Brain microvascular endothelial cell (primary cell): ENCODE data around the gene UBE2K.
"Not testable (repeated sequence)": the region's sequence is repeated elsewhere in the genome, so short reads cannot be mapped to it uniquely, and the experiment has no call there.

ENCODE experiments used
- DNase-seq: peaks from one replicate; pipeline ENCODE4 v3.0.0-alpha.2; 2020
- H3K27ac ChIP-seq: fragments of 250-450 bp; sonication (Bioruptor Pico); 2 replicates; pipeline ENCODE4 v1.5.1; 2020; ENCODE audit warnings: mild to moderate bottlenecking, moderate library complexity
- H3K27me3 ChIP-seq: fragments of 250-450 bp; sonication (Bioruptor Pico); replicated peaks from 2 replicates; pipeline ENCODE4 v1.5.1; 2020; ENCODE audit warnings: mild to moderate bottlenecking
- H3K36me3 ChIP-seq: fragments of 250-450 bp; sonication (Bioruptor Pico); replicated peaks from 2 replicates; pipeline ENCODE4 v1.5.1; 2020; ENCODE audit warnings: mild to moderate bottlenecking
- H3K4me3 ChIP-seq: 2 replicates; pipeline ENCODE4 v1.5.1; 2011; ENCODE audit warnings: low read depth, mild to moderate bottlenecking, control low read depth, low read length, moderate library complexity
- in situ Hi-C: cut with HindIII; loops from 2 replicates; pipeline ENCODE4 v1.10.0; 2017; ENCODE audit warnings: low sequenced_read_pairs, low pct_ligation_motif_present
- TF ChIP-seq, protein P1 (sequence below): IDR thresholded peaks from 2 replicates; pipeline ENCODE4 v1.5.1; 2011; ENCODE audit warnings: low read depth, mild to moderate bottlenecking, moderate library complexity, low read length, control low read depth, inconsistent platforms; ENCODE audit errors: missing control alignments

UBE2K gene

DNA sequence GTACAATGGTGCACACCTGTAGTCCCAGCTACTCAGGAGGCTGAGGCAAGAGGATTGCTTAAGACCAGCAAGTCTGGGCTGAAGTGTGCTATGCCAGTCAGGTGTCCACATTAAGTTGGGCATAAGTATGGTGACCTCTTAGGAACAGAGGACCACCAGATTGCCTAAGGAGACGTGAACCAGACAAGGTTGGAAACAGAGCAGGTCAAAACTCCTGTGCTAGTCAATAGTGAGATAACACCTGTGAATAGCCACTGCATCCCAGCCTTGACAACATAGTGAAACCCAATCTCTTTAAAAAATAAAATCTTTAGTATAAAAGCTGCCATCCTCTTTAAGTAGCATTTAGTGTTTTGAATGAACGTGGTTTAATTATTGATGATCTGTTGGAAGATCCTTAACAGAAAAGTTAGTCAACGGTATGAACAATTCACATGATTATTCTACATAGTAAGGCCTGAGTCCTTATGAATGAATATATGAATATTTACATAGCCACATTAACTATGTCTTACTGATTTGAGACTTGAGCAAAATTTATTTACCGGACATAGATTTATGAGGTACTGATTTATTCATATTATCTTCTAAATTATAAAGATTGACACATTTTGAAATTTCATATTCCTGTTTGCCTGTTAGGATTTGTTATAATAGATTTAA is 63.2 kb downstream of the UBE2K start:
- no peak overlapping the region for H3K27ac ChIP-seq
- no peak for DNase-seq
- peaks cover 30% of the 10 kb centered on the region for H3K36me3 ChIP-seq
- no peak overlapping the region for H3K4me3 ChIP-seq
- H3K27me3 ChIP-seq = no peaks in the 10 kb centered on the region
- in situ Hi-C loops = no loop called here
- TF ChIP-seq, protein P1, sequence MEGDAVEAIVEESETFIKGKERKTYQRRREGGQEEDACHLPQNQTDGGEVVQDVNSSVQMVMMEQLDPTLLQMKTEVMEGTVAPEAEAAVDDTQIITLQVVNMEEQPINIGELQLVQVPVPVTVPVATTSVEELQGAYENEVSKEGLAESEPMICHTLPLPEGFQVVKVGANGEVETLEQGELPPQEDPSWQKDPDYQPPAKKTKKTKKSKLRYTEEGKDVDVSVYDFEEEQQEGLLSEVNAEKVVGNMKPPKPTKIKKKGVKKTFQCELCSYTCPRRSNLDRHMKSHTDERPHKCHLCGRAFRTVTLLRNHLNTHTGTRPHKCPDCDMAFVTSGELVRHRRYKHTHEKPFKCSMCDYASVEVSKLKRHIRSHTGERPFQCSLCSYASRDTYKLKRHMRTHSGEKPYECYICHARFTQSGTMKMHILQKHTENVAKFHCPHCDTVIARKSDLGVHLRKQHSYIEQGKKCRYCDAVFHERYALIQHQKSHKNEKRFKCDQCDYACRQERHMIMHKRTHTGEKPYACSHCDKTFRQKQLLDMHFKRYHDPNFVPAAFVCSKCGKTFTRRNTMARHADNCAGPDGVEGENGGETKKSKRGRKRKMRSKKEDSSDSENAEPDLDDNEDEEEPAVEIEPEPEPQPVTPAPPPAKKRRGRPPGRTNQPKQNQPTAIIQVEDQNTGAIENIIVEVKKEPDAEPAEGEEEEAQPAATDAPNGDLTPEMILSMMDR = no peak

DNA sequence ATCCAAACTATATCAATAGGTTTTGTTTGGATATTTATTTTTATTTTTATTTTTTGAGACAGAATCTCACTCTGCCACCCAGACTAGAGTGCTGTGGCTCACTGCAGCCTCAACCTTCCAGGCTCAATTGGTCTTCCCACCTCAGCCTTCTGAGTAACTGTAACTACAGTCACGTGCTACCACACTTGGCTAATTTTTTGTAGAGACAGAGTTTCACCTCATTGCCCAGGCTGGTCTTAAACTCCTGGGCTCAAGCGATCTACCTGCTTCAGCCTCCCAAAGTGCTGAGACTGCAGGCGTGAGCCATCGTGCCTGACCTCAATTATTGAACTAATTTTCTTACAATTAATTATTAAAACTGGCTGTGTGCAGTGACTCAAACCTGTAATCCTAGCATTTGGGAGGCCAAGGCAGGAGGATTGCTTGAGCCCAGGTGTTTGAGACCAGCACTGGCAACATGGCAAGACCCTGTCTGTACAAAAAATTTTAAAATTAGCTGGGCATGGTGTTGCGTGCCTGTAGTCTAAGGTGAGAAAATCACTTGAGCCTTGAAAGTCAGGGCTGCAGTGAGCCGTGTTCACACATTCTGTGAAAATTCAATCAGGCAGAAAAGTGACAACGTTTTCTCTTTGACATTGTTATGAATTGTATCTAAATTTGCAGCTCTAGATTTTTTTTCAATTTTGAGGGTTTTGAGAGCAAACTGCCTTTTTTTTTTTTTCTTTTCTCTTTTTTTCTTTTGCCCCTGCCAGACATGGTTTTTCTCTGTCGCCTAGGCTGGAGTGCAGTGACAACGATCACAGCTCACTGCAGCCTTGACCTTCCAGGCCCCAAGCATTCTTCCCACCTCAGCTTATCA is 66.0 kb downstream of the UBE2K start:
- DNase-seq = no peak
- in situ Hi-C loops = no loop called here
- H3K36me3 ChIP-seq = peaks cover 31% of the 10 kb centered on the region
- TF ChIP-seq, protein P1 = no peak
- no peak overlapping the region for H3K4me3 ChIP-seq
- H3K27me3 ChIP-seq = no peaks in the 10 kb centered on the region
- H3K27ac ChIP-seq = no peak overlapping the region

DNA sequence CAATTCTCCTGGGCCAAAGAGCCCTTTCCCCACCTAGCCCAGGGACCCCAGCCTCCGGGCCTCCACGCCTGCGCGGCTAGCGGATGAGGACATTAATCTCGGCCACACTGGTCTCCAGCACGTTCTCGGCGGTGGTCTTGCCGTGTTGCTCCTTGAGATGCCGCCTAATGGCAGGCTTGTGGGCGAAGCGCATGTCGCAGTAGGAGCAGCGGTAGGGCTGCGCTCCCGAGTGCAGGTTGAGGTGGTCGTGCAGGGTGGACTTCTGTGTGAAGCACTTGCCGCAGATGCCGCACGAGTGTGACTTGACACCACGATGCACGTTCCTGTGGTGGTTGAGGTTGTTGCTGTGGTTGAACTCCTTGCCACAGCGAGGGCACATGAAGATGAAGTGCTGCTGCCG is 72.1 kb downstream of the UBE2K start:
- in situ Hi-C loops = no loop called here
- Histone ChIP-seq H3K36me3 (peaks cover 36% of the 10 kb centered on the region), H3K4me3 (no peak overlapping the region), H3K27ac (no peak overlapping the region), H3K27me3 (no peaks in the 10 kb centered on the region)
- TF ChIP-seq, protein P1 = no peak
- DNase-seq = no peak

DNA sequence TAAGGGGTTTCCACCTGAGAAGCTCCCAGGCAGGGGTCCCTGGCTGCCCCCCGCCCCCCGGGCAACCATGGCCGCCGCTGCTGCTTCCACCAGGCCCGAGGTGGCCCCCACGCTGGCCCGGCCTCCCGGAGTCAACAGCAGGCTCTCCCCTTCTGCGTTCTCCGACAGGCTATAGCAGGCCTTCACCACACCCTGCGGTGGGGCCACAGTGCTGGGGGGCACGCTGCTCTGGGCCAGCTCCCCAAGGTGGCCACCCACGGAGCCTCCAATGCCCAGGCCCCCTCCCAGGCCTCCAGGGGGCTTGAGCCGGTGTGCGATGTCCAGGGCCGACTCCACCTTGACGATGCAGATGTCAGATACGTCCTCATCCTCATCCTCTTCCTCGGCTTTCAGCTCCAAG is 72.5 kb downstream of the UBE2K start:
- no peak overlapping the region for H3K27ac ChIP-seq
- no peaks in the 10 kb centered on the region for H3K27me3 ChIP-seq
- no peak overlapping the region for H3K4me3 ChIP-seq
- H3K36me3 ChIP-seq = peaks cover 36% of the 10 kb centered on the region
- no peak for DNase-seq
- TF ChIP-seq, protein P1 = no peak
- in situ Hi-C loops = no loop called here

DNA sequence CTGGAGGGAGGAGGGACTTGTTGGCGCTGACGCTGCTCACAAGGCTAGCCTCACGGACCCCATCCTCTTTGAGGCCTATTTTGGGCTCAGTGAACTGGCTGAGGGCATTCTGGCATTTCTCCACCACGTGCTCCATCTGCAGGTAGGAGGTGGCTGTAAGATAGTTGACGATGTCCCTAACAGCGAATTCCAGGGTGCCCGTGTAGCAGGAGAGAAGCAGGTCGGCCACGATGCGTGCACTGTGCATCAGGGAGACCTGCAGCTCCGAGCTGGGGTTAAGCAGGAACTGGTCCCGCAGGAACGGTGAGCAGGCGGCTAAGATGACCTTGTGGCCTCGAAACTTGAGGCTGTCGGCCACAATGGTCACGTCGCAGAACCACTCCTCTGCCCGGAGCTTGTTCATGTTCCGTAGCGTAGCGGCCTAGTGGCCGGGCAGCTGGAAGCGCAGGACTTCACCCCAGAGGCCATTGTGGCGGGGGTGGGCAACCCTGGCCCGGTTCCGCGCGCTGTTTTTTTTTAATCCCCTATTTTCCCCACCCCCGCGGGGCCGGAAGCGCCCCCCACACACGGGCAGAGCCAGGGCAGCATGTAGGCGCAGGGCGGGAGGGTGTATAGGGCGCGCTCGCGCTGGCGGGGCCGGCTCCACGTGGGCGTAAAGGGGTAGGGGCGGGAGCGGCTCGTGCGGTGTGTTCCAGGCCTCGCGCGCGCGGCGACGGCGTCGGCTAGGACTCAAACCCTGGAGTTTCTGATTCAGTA is 73.2 kb downstream of the UBE2K start:
- TF ChIP-seq, protein P1 = no peak
- Histone ChIP-seq H3K27ac (no peak overlapping the region), H3K27me3 (no peaks in the 10 kb centered on the region), H3K4me3 (no peak overlapping the region), H3K36me3 (peaks cover 38% of the 10 kb centered on the region)
- in situ Hi-C loops = no loop called here
- no peak for DNase-seq

DNA sequence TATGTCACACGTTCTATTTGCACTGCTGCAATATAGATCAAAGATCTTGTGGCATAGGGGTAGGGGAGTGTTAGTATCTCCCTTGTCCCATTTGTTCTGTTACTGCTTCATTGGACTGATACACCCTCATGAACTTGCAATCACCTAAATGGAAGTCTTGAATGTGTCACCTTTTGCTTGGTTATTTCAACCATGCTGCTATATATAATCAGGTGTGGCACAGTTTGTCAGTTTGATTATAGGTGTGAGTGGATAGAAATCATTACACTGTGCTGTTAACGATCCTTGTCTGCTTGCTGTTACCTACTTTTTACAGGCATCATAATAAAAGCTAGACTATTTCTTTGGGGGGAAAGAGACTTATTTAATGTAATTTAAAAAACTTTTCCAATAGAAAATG is 84.1 kb downstream of the UBE2K start:
- H3K4me3 ChIP-seq, H3K36me3 ChIP-seq, in situ Hi-C loops, DNase-seq, H3K27me3 ChIP-seq, H3K27ac ChIP-seq: not testable (repeated sequence)
